SK-N-SH (cell line): ENCODE data around the gene VN1R5.

ENCODE experiments used
- EZH2phosphoT487 ChIP-seq: fragments of 200-600 bp; sonication (generic); IDR thresholded peaks from 2 replicates; pipeline ENCODE4 v1.6.1; 2017; ENCODE audit warnings: low read depth, mixed run types, mild to moderate bottlenecking, antibody characterized with exemption, moderate library complexity, borderline replicate concordance
- FOXJ3 ChIP-seq: sonication (generic); formaldehyde crosslinking; IDR thresholded peaks from 2 replicates; pipeline ENCODE4 v1.5.1; 2020; ENCODE audit warnings: mild to moderate bottlenecking, missing genetic modification reagents
- JUND ChIP-seq: IDR thresholded peaks from 2 replicates; pipeline ENCODE4 v1.4.0; 2012
- NFIC ChIP-seq: IDR thresholded peaks from 2 replicates; pipeline ENCODE4 v1.4.0; 2012; ENCODE audit warnings: borderline replicate concordance
- NRF1 ChIP-seq: IDR thresholded peaks from 2 replicates; pipeline ENCODE4 v1.6.1; 2012; ENCODE audit warnings: low read depth, mild to moderate bottlenecking, low read length
- RAD21 ChIP-seq: IDR thresholded peaks from 2 replicates; pipeline ENCODE4 v1.6.1; 2012; ENCODE audit warnings: mild to moderate bottlenecking, low read length
- RFX5 ChIP-seq: IDR thresholded peaks from 2 replicates; pipeline ENCODE4 v1.6.1; 2012; ENCODE audit warnings: mild to moderate bottlenecking, improper control_type of control experiment, low read length
- RXRA ChIP-seq: IDR thresholded peaks from 2 replicates; pipeline ENCODE4 v1.4.0; 2012; ENCODE audit warnings: low read depth, mild to moderate bottlenecking, borderline replicate concordance
- YY1 ChIP-seq: IDR thresholded peaks from 2 replicates; pipeline ENCODE4 v1.4.0; 2012; ENCODE audit warnings: low read depth, mild to moderate bottlenecking
- TF ChIP-seq, protein P1 (sequence below): fragments of 200-600 bp; sonication (generic); IDR thresholded peaks from 2 replicates; pipeline ENCODE4 v1.6.1; 2017; ENCODE audit warnings: antibody characterized with exemption, mild to moderate bottlenecking, moderate library complexity
- TF ChIP-seq, protein P2 (sequence below): fragments of 150-350 bp; IDR thresholded peaks from 2 replicates; pipeline ENCODE4 v1.6.1; 2017; ENCODE audit warnings: antibody characterized with exemption, low read length, low read depth, borderline replicate concordance

DNA sequence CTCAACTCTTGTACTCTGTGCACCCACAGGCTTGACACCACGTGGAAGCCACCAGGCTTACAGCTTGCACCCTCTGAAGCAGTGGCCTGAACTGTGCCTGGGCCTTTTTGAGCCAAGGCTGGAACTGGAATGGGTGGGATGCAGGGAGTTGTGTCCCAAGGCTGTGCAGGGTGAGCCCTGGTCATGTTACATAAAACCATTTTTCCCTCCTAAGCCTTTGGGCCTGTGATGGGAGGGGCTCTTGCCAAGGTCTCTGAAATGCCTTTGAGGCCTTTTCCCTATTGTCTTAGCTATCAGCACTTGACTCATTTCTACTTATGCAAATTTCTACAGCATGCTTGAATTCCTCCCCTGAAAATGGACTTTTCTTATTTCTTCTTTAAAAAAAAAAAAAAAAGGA lies 14.1 kb downstream of the VN1R5 start:
- TF ChIP-seq, protein P1, sequence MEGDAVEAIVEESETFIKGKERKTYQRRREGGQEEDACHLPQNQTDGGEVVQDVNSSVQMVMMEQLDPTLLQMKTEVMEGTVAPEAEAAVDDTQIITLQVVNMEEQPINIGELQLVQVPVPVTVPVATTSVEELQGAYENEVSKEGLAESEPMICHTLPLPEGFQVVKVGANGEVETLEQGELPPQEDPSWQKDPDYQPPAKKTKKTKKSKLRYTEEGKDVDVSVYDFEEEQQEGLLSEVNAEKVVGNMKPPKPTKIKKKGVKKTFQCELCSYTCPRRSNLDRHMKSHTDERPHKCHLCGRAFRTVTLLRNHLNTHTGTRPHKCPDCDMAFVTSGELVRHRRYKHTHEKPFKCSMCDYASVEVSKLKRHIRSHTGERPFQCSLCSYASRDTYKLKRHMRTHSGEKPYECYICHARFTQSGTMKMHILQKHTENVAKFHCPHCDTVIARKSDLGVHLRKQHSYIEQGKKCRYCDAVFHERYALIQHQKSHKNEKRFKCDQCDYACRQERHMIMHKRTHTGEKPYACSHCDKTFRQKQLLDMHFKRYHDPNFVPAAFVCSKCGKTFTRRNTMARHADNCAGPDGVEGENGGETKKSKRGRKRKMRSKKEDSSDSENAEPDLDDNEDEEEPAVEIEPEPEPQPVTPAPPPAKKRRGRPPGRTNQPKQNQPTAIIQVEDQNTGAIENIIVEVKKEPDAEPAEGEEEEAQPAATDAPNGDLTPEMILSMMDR = no peak
- TF ChIP-seq RXRA = no peak
- no peak for TF ChIP-seq YY1
- no peak for TF ChIP-seq RFX5
- no peak for TF ChIP-seq NRF1
- TF ChIP-seq RAD21 = no peak
- TF ChIP-seq JUND = no peak
- no peak for TF ChIP-seq FOXJ3 (CRISPR knock-in tag)
- TF ChIP-seq, protein P2, sequence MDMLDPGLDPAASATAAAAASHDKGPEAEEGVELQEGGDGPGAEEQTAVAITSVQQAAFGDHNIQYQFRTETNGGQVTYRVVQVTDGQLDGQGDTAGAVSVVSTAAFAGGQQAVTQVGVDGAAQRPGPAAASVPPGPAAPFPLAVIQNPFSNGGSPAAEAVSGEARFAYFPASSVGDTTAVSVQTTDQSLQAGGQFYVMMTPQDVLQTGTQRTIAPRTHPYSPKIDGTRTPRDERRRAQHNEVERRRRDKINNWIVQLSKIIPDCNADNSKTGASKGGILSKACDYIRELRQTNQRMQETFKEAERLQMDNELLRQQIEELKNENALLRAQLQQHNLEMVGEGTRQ = no peak
- no peak for TF ChIP-seq NFIC
- TF ChIP-seq EZH2phosphoT487 = no peak
